GM19023 (cell line): Measurements from ENCODE around the gene AGMAT.
A peak's percentile ranks its signal among the peaks of the same experiment; 100 is the strongest.

ENCODE experiments used
- ATAC-seq: cut with Tn5 transposase; IDR thresholded peaks from one replicate; pipeline ENCODE4 v1.9.1; 2021; ENCODE audit warnings: mild to moderate bottlenecking, moderate library complexity; ENCODE audit not compliant: unreplicated experiment

The AGMAT gene

DNA sequence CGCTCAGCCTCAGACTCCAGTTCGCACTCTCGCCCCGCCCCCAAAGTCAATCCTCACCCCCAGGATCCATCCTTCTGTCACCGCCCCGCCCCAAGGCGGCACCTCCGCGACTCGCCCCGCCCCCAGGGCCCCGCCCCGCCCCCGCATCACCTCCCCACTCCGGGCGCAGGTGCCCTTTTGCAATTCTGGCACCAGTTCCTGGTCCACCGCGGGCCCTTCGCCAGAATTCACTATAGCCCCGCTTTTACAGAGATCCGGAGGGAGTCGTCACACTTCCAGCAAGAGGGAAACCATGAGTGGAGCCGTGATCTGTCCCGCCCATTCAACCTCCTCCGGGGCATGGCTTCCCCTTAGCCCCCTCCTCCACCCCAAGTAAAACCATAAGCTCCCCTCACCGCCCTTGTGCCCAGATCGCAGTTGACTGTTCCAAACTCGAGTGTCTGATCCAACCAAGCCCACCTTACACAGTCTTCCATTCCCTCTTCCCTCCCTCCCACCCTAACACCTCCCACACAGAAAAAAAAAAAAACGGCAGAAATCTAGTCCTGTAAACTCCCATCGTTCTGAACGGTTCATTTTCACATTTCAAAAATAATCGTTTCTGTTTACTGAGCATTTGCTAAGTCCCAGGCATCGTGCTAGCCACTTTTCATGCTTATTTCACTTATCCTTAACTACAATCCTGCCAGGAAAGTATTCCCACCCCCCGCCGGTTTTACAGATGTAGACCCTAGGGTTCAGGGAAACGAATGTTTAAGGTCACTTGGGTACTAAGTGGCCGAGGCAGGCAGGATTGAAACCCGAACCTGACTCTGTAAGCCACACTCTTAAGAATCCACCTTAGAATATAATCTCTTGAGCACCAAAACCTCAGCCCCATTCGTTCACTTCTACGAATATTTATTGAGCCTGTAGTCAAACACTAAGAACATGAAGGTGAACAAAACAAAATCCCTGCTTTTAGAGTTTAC, 59.5 kb downstream of the AGMAT start:
- ATAC-seq = peak; percentile 38

GRCh38 chr1:15524283-15525049, 60.4 kb downstream of the AGMAT start:
- peak; percentile 38 for ATAC-seq

GRCh38 chr1:15524021-15524282, 60.9 kb downstream of the AGMAT start, which contains the start of gene CASP9:
CASP9 (minus strand) TSS chr1:15524215; CDS start chr1:15524200, 15 bp downstream.
- no peak for ATAC-seq

- no peak for ATAC-seq
These were observed 61.5 kb downstream of the AGMAT start for GRCh38 chr1:15523104-15524020.

GRCh38 chr1:15522551-15522950, 62.3 kb downstream of the AGMAT start:
- ATAC-seq = no peak
